Pancreas (tissue), 10 donors: ENCODE measurements around the gene SLC6A4. TPM values are rescaled to one million over a fixed set of nuclear protein-coding genes. Genes with fewer than 3 reads are reported as not detected.

ENCODE experiments used
- ATAC-seq, 4 donors: fragments of 200-7000 bp; cut with Tn5 transposase; one replicate each; pipeline versions ENCODE4 v1.8.0 to v1.9.1; 2020; ENCODE audit warnings: mild to moderate bottlenecking in 4 of 4, moderate library complexity in 4 of 4
- DNase-seq, 6 donors: peaks; one replicate each; pipeline ENCODE4 v3.0.0-alpha.2; 2020
- FAIRE-seq: peaks from 2 replicates; lab custom pipeline; 2012; peaks lifted over from hg19 to GRCh38; lab: Jason Lieb, UNC
- H3K27ac ChIP-seq, 4 donors: fragments of 200-600 bp; sonication (generic); 1 replicate in 3 of 4; 2 replicates in 1 of 4; pipeline versions ENCODE4 v1.5.0 to v1.8.0; 2020
- H3K27me3 ChIP-seq, 4 donors: fragments of 200-600 bp; one replicate each; pipeline ENCODE4 v1.8.0; 2021
- H3K36me3 ChIP-seq, 3 donors: fragments of 200-600 bp; sonication (generic) in 1 of 3; one replicate each; pipeline versions ENCODE4 v1.5.0 to v1.8.0; 2020 to 2021
- H3K4me1 ChIP-seq, 3 donors: fragments of 200-600 bp; one replicate each; pipeline ENCODE4 v1.8.0; 2021
- H3K4me3 ChIP-seq, 4 donors: fragments of 200-600 bp; sonication (generic) in 2 of 4; one replicate each; pipeline versions ENCODE4 v1.5.0 to v1.8.0; 2020 to 2021
- H3K9me3 ChIP-seq, 4 donors: fragments of 200-600 bp; one replicate each; pipeline ENCODE4 v1.8.0; 2021
- WGBS, 2 donors: extraction: QIAGEN DNeasy Blood & Tissue Kit; methylation state at CpG; one replicate each; pipeline ENCODE4 v1.1.7; 2013; 5-methylcytosine and 5-hydroxymethylcytosine counted together
- intact Hi-C, 3 donors: fragments of 100-400 bp; cut with DNase I; formaldehyde crosslinking; loops; one replicate each; pipeline versions ENCODE4 v1.11.1 to v1.14.2; 2022
- polyA plus RNA-seq, 2 donors: library from polyadenylated mRNA; stranded (reverse); fragments of 200-250 nt; gene quantifications; one replicate each; pipeline ENCODE4 v1.2.3, GENCODE V29; 2013
- total RNA-seq, 6 donors: library from RNA; stranded (reverse); fragmentation: NEBNext Ultra II Directional in 4 of 6; extraction: Animal tissue kit (Norgen Biotek cat#: 25700) in 4 of 6; gene quantifications; one replicate each; pipeline versions ENCODE4 v1.2.1 to v1.2.4, GENCODE V29; 2021 to 2023
- TF ChIP-seq, protein P1 (sequence below), 4 donors: fragments of 200-600 bp; sonication (generic) in 3 of 4; IDR thresholded peaks; one replicate each; pipeline versions ENCODE4 v1.5.0 to v1.8.0; 2021; ENCODE audit warnings: antibody characterized with exemption in 4 of 4
- donor health status: healthy with polysubstance abuse.
- donor health status: DM: no; HTN: no; CAD: no; lungs with moderate emphysema.
- donor health status: DM: no; HTN: no; CAD: no.
- donor health status: control.
- donor health status: control.
- donor health status: Bipolar disorder and iron deficiency.
- donor health status: DM: yes; HTN: yes; CAD: no.
- donor health status: DM: no; HTN: no; CAD: no.
- donor health status: DM: no; HTN: no; CAD: no.
- donor health status: DM: yes; HTN: yes; CAD: no.

SLC6A4 gene
- total and polyA plus RNA-seq, 8 donors = 0.42 to 3.1 (median 0.87) TPM

GRCh38 chr17:30196504-30196903, 39.0 kb downstream of the SLC6A4 start:
- FAIRE-seq (no peak), ATAC-seq (no peak), DNase-seq (no peak)
- intact Hi-C loops = no loop called here
- Histone ChIP-seq H3K36me3 (no peaks in the 10 kb centered on the region), H3K9me3 (no peaks in the 10 kb centered on the region), H3K4me1 (no peaks in the 10 kb centered on the region), H3K27me3 (no peaks in the 10 kb centered on the region), H3K27ac (no peak overlapping the region), H3K4me3 (no peak overlapping the region)
- TF ChIP-seq, protein P1, sequence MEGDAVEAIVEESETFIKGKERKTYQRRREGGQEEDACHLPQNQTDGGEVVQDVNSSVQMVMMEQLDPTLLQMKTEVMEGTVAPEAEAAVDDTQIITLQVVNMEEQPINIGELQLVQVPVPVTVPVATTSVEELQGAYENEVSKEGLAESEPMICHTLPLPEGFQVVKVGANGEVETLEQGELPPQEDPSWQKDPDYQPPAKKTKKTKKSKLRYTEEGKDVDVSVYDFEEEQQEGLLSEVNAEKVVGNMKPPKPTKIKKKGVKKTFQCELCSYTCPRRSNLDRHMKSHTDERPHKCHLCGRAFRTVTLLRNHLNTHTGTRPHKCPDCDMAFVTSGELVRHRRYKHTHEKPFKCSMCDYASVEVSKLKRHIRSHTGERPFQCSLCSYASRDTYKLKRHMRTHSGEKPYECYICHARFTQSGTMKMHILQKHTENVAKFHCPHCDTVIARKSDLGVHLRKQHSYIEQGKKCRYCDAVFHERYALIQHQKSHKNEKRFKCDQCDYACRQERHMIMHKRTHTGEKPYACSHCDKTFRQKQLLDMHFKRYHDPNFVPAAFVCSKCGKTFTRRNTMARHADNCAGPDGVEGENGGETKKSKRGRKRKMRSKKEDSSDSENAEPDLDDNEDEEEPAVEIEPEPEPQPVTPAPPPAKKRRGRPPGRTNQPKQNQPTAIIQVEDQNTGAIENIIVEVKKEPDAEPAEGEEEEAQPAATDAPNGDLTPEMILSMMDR (IDR thresholded peaks at IDR 0.05) = no peak
- 70 to 76% methylated on average over 3 of the region's 3 CpGs for WGBS, 2 donors

- H3K27ac ChIP-seq = no peak overlapping the region
- no peak for ATAC-seq
- intact Hi-C loops = no loop called here
- FAIRE-seq = no peak
- no peak for DNase-seq
- peaks cover 0 to 3% (median 0%) of the 10 kb centered on the region in 3 donors for H3K36me3 ChIP-seq
- H3K4me3 ChIP-seq = no peak overlapping the region
- TF ChIP-seq, protein P1 (IDR thresholded peaks at IDR 0.05) = no peak
- H3K4me1 ChIP-seq = no peaks in the 10 kb centered on the region
- no peaks in the 10 kb centered on the region for H3K9me3 ChIP-seq
- WGBS, 2 donors = 65 to 66% methylated on average over 2 of the region's 2 CpGs
- H3K27me3 ChIP-seq = no peaks in the 10 kb centered on the region
These were observed 44.4 kb downstream of the SLC6A4 start for GRCh38 chr17:30191072-30191471.

GRCh38 chr17:30188211-30188939, 47.1 kb downstream of the SLC6A4 start:
- ATAC-seq = no peak
- no peak overlapping the region for H3K4me3 ChIP-seq
- WGBS, 2 donors = 96 to 97% methylated on average over 5 of the region's 5 CpGs

DNA sequence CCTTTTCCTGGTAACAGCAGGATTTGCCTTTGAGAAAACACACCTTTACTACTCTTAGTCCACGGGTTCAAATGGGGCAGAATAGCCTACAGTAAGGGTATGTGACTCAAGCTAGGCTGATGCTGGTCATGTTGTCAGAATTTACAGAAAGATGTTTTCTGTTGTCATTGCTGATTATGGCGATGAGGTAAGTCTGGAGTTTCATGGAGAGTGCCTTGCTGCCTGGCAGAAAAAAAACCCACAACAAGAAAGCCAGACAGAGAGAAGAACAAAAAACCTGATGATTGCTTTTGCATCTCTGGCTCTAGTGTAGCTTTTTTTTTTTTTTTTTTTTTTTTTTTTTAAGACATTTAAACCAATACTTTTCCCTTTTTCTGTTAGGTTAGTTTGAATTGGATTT, 47.9 kb downstream of the SLC6A4 start:
- H3K9me3 ChIP-seq = no peaks in the 10 kb centered on the region
- DNase-seq = no peak
- TF ChIP-seq, protein P1 (IDR thresholded peaks at IDR 0.05) = no peak
- no peak overlapping the region for H3K4me3 ChIP-seq
- no peak for ATAC-seq
- H3K36me3 ChIP-seq = peaks cover 3 to 31% (median 16%) of the 10 kb centered on the region in 3 donors
- 91 to 92% methylated on average over 2 of the region's 2 CpGs for WGBS, 2 donors
- H3K4me1 ChIP-seq = no peaks in the 10 kb centered on the region
- intact Hi-C loops = no loop called here
- no peaks in the 10 kb centered on the region for H3K27me3 ChIP-seq
- no peak for FAIRE-seq
- H3K27ac ChIP-seq = no peak overlapping the region

More at GRCh38 chr17:30188211-30188939, 47.1 kb downstream of the SLC6A4 start:
- TF ChIP-seq, protein P1 (IDR thresholded peaks at IDR 0.05) = no peak
- FAIRE-seq (no peak), DNase-seq (no peak)
- H3K4me1 ChIP-seq = no peaks in the 10 kb centered on the region
- H3K36me3 ChIP-seq = peaks cover 3 to 24% (median 16%) of the 10 kb centered on the region in 3 donors
- H3K9me3 ChIP-seq = no peaks in the 10 kb centered on the region
- no peak overlapping the region for H3K27ac ChIP-seq
- intact Hi-C loops = no loop called here
- no peaks in the 10 kb centered on the region for H3K27me3 ChIP-seq

DNA sequence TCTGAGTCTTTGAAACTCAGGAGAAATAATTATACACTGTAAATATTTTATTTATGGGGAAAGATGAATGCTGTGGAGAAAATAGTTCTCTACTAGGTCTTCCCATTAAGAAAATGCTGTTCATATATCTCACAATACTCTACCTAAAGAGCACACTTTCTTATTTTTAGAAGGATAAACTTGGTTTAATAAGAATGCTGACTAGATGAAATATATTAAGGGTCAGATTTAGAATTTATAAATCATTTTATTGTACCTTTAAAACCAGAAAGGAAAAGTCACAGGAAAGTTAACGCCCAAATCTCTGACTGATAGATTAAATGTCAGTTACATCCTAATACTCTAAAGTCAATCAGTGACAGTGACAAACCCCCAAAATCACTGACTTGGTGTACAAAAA, 48.7 kb downstream of the SLC6A4 start:
- ATAC-seq = no peak
- no peaks in the 10 kb centered on the region for H3K9me3 ChIP-seq
- DNase-seq = no peak
- no peak for FAIRE-seq
- no peak overlapping the region for H3K4me3 ChIP-seq
- H3K4me1 ChIP-seq = no peaks in the 10 kb centered on the region
- TF ChIP-seq, protein P1 (IDR thresholded peaks at IDR 0.05) = no peak
- no peak overlapping the region for H3K27ac ChIP-seq
- H3K36me3 ChIP-seq = peaks cover 3 to 39% (median 16%) of the 10 kb centered on the region in 3 donors
- 88 to 90% methylated on average over 1 of the region's 1 CpG for WGBS, 2 donors
- intact Hi-C loops = no loop called here
- H3K27me3 ChIP-seq = no peaks in the 10 kb centered on the region
